Nephron progenitor cell (in vitro differentiated cells): ENCODE data around the gene WSCD2.

ENCODE experiments used
- DNase-seq: peaks from one replicate; pipeline ENCODE4 v3.0.0; 2021
- H3K27ac Mint-ChIP-seq: 2 replicates; pipeline ENCODE4 v1.8.0; 2021; ENCODE audit warnings: mild to moderate bottlenecking, moderate library complexity, mixed read lengths
- H3K27me3 Mint-ChIP-seq: 2 replicates; pipeline ENCODE4 v1.8.0; 2021; ENCODE audit warnings: mild to moderate bottlenecking, low read depth, mixed read lengths; ENCODE audit not compliant: poor library complexity
- H3K36me3 Mint-ChIP-seq: 2 replicates; pipeline ENCODE4 v1.8.0; 2021; ENCODE audit warnings: low read depth, mixed read lengths
- H3K4me1 Mint-ChIP-seq: 2 replicates; pipeline ENCODE4 v1.8.0; 2021; ENCODE audit warnings: mixed read lengths
- H3K4me3 Mint-ChIP-seq: 2 replicates; pipeline ENCODE4 v1.8.0; 2021; ENCODE audit warnings: mild to moderate bottlenecking, moderate library complexity, mixed read lengths
- H3K9me3 Mint-ChIP-seq: 2 replicates; pipeline ENCODE4 v1.8.0; 2021; ENCODE audit warnings: mild to moderate bottlenecking, moderate library complexity, mixed read lengths
- TF ChIP-seq, protein P1 (sequence below): fragments of 200-600 bp; sonication (generic); IDR thresholded peaks from 2 replicates; pipeline ENCODE4 v1.5.0; 2021; ENCODE audit warnings: antibody characterized with exemption

Gene WSCD2

DNA sequence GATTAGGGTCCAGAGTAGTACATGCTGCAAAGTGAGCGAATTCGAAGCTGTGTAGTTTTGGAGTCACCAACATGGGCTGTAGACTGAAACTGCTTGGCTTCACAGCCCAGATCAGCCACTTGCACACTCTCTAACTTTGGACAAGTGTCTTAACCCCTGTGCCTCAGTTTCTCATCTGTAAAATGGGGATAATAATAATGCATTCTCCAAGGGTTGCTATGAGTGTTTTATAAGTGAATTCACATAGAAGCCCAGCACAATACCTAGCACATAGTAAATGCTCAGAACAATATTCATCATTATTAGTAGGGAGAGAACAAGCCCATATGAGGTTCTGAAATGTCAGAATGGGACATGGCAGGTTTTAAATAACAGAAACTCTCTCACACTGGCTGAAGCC lies 10.4 kb downstream of the WSCD2 start:
- no peak overlapping the region for H3K4me3 Mint-ChIP-seq
- no peak overlapping the region for H3K27ac Mint-ChIP-seq
- no peaks in the 10 kb centered on the region for H3K9me3 Mint-ChIP-seq
- TF ChIP-seq, protein P1, sequence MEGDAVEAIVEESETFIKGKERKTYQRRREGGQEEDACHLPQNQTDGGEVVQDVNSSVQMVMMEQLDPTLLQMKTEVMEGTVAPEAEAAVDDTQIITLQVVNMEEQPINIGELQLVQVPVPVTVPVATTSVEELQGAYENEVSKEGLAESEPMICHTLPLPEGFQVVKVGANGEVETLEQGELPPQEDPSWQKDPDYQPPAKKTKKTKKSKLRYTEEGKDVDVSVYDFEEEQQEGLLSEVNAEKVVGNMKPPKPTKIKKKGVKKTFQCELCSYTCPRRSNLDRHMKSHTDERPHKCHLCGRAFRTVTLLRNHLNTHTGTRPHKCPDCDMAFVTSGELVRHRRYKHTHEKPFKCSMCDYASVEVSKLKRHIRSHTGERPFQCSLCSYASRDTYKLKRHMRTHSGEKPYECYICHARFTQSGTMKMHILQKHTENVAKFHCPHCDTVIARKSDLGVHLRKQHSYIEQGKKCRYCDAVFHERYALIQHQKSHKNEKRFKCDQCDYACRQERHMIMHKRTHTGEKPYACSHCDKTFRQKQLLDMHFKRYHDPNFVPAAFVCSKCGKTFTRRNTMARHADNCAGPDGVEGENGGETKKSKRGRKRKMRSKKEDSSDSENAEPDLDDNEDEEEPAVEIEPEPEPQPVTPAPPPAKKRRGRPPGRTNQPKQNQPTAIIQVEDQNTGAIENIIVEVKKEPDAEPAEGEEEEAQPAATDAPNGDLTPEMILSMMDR, result no peak
- DNase-seq, result no peak
- H3K36me3 Mint-ChIP-seq, result no peaks in the 10 kb centered on the region
- H3K27me3 Mint-ChIP-seq, result peaks cover 8% of the 10 kb centered on the region
- peaks cover 12% of the 10 kb centered on the region for H3K4me1 Mint-ChIP-seq

- Mint-ChIP-seq H3K4me3 (no peak overlapping the region), H3K27ac (no peak overlapping the region), H3K4me1 (peaks cover 9% of the 10 kb centered on the region), H3K36me3 (no peaks in the 10 kb centered on the region), H3K27me3 (peaks cover 8% of the 10 kb centered on the region), H3K9me3 (no peaks in the 10 kb centered on the region)
- TF ChIP-seq, protein P1, result no peak
- DNase-seq, result no peak
Observed at GRCh38 chr12:108140501-108140900, 11.4 kb downstream of the WSCD2 start.

DNA sequence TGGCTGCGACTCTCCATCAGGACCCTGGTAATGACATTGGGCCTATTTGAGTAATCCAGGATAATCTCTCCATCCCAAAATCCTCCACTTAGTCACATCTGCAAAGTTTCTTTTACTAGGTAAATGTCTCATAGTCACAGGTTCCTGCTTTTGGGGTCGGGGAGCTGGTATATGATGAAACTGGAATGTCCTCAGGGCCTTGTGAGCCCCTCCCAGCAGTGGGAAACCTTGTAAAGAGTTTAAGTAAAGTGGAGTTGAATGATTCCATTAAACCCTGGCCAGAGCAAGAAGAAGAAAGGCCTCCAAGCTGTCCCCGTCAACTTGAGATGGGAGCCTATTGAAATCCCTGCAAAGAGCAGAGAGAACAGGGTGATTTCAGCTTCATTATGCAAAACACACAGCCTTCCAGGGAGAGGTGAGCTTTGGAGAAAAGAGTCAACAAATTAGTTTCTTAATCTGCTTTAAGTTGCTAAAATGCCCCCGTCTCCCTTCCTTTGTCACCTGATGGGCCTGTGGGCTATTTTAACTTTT lies 12.6 kb downstream of the WSCD2 start:
- no peak for DNase-seq
- no peaks in the 10 kb centered on the region for H3K9me3 Mint-ChIP-seq
- H3K4me3 Mint-ChIP-seq, result no peak overlapping the region
- H3K36me3 Mint-ChIP-seq, result no peaks in the 10 kb centered on the region
- peaks cover 8% of the 10 kb centered on the region for H3K27me3 Mint-ChIP-seq
- TF ChIP-seq, protein P1, result no peak
- peaks cover 9% of the 10 kb centered on the region for H3K4me1 Mint-ChIP-seq
- peak overlapping the region; percentile 56 for H3K27ac Mint-ChIP-seq

DNA sequence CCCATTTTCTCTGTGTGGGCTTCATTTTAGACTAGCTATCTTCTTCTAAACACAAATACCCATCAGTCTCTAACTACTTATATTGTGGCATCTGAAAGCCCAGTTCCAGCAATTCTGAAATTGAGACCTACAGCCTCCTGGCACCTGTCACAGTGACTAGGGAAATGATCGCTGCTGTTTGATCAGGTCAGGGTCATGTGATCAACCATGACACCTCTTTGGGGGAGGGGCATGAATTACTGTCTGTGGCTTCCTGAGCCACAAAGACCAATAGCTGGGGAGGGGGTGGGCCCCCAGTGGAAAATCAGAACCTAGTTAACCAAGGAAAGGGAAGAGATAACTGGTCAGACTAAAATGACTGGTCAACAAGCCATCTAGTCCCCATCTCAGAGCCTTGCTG lies 14.1 kb downstream of the WSCD2 start:
- no peaks in the 10 kb centered on the region for H3K36me3 Mint-ChIP-seq
- no peak overlapping the region for H3K27ac Mint-ChIP-seq
- TF ChIP-seq, protein P1, result no peak
- H3K4me1 Mint-ChIP-seq, result peaks cover 21% of the 10 kb centered on the region
- peaks cover 14% of the 10 kb centered on the region for H3K27me3 Mint-ChIP-seq
- no peak overlapping the region for H3K4me3 Mint-ChIP-seq
- H3K9me3 Mint-ChIP-seq, result no peaks in the 10 kb centered on the region
- no peak for DNase-seq

- peaks cover 12% of the 10 kb centered on the region for H3K27me3 Mint-ChIP-seq
- H3K4me1 Mint-ChIP-seq, result peaks cover 24% of the 10 kb centered on the region
- no peaks in the 10 kb centered on the region for H3K9me3 Mint-ChIP-seq
- DNase-seq, result no peak
- no peaks in the 10 kb centered on the region for H3K36me3 Mint-ChIP-seq
- no peak overlapping the region for H3K27ac Mint-ChIP-seq
- TF ChIP-seq, protein P1, result no peak
- no peak overlapping the region for H3K4me3 Mint-ChIP-seq
Observed at GRCh38 chr12:108144080-108144479, 15.0 kb downstream of the WSCD2 start.

DNA sequence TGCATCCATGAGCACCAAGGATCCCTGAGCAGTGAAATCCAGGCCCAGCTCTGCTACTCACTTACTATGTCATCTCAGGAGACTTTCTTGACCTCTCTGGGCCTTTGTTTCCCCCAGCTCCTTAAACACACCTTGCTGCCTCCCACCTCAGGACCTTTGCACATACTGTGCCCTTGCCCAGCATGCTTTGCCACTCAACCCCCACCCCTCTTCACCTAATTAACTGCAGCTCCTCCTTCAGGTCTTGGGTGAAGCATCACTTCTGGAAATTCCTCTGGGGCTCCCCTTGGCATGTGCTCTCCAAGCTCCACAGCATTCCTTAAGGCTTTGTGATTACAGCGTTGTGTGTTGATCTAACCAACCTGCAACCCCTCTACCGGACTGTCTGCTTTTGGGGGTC lies 15.9 kb downstream of the WSCD2 start:
- Mint-ChIP-seq H3K9me3 (no peaks in the 10 kb centered on the region), H3K27ac (no peak overlapping the region), H3K4me1 (peaks cover 33% of the 10 kb centered on the region), H3K27me3 (peaks cover 12% of the 10 kb centered on the region), H3K4me3 (no peak overlapping the region), H3K36me3 (no peaks in the 10 kb centered on the region)
- DNase-seq, result no peak
- TF ChIP-seq, protein P1, result no peak
